Activated naive CD4-positive, alpha-beta T cell (primary cell): ENCODE measurements around the gene PKD1L1.

ENCODE experiments used
- DNase-seq, 4 experiments: peaks; one replicate each; lab custom pipeline; 2025; lab: John Stamatoyannopoulos, UW

Gene PKD1L1

DNA sequence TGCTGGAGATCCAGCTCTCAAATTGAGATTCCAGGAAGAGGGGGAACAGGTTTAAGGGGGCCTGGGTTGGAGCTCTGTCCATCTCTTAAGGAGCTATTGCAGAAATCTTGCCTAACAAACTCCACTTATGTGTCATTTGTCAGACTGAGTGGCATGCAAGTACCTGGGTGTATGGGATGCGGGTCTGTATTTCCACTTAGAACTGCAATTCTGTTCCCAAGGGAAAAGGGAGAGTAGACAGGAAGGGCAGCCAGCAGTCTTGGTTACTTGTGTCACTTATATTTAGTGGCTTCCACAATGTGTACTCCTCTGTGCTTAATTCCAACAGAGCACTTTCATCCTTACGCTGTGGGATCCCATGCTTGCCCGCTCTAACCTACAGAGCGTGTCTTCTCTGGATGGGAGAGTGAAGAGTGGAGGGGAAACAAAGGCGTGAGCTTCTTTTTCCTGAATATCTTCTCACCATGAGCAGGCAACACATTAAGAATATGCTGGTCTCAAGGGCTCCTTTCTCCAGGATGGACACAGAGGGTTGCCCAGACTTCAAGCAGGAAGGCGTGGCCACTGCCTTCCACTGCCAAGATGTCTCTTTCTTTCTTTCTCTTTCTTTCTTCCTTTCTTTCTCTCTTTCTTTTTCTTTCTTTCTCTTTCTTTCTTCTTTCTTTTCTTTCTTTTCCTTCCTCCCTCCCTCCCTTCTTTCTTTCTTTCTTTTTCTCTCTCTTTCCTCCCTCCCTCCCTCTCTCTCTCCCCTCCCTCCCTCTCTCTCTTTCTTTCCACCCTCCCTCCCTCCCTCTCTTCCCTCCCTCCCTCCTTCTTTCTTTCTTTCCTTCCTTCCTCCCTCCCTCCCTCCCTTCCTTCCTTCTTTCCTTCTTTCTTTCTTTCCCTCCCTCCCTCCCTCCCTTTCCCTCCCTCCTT, 212.6 kb downstream of the PKD1L1 start:
- DNase-seq, result no peak

DNA sequence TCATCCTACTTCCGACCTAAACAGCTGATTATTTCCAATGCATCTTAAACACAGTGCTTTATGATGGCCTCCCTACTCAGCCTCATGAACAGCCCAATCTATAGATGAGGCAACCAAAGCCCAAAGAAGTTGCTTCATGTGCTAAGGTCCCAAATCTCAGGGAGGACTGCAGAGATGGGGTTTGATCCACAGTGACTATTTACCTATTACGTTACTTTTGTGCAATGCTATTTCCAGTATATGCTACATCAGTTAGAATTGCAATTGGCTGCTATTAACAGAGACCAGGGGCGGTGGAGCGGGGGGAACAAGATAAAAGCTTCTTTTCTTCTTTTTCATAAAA, 213.3 kb downstream of the PKD1L1 start:
- DNase-seq, result no peak

GRCh38 chr7:47734287-47734948, 213.8 kb downstream of the PKD1L1 start:
- no peak for DNase-seq

- no peak for DNase-seq
These were observed 218.1 kb downstream of the PKD1L1 start for GRCh38 chr7:47730142-47730541.

DNA sequence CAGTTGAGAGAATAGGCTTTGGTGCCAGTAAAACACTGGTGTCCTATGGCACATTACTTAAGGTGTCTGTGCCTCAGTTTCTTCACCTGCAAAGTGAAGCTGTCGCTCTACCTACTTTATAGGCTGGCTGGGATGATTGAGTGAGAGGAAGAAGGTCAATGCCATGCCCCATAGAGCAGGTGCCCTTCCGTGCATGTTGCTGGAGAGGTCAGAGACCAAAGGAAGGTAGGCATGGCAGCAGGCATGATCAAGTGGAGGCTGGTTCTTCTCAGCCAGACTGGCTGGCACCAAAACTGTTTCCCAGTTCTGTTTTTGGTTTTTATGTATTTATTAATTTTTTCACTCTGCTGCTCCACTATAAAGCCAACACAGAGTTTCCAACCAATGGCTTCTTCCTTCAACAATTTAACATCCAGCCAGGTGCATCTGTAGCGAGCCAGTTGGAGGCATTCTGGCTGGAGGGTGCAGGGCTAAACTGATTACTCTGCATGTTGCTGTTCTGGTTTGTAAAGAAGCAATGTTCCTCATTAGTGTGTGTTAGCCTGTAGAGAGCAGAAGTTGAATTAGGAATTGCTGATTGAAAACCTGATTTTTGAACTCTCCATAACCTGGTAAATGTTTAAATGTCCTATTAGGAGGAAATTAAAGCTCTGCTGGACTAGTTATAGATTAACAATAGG, 222.1 kb downstream of the PKD1L1 start:
- no peak for DNase-seq

DNA sequence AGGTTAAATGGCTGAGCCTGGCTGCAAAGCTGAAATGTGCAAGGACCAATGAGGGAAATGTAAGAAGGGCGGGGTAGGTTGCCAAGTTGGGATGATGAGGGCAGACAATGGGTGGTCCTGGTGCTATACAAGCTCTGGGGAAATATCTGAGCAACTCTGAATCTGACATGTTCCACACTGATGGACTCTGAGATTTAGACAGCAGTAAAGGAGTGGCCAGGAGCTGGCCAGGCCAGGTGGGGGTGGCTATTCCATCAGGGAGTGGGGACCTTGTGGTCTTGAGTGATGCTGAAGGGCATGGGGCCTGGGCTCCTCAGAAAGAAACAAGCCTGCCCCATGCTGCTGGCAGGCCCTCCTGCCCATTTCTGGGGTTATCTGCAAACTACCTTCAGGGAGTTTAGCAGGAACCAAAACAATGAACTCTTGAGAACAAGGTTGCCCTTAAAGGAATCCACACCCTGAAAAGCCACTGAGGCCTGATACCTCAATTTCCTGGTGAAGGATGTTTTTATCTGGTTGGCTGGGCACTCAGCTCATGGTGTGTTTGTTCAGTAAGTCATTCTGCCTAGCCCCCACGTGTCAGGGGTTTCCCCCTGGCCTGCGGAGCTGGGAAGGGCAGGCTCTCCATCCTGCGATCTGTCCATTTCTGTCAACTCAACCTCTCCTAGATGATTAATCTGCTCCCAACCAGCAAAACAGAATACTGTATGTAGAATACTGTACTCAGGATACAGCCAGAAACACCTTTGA, 223.1 kb downstream of the PKD1L1 start:
- DNase-seq, result no peak
